HUES6 (cell line): Measurements from ENCODE around the gene TMEM225B.
"Not testable (repeated sequence)": the region's sequence is repeated elsewhere in the genome, so short reads cannot be mapped to it uniquely, and the experiment has no call there.

ENCODE experiments used
- H3K27ac ChIP-seq: 2 replicates; pipeline ENCODE4 v1.7.0; 2013; ENCODE audit warnings: low read depth, mild to moderate bottlenecking, low read length, inconsistent platforms
- H3K27me3 ChIP-seq: 2 replicates; pipeline ENCODE4 v1.6.1; 2013; ENCODE audit warnings: low read length; ENCODE audit not compliant: control insufficient read depth, insufficient read depth
- H3K36me3 ChIP-seq: 2 replicates; pipeline ENCODE4 v1.6.1; 2013; ENCODE audit warnings: low read length; ENCODE audit not compliant: control insufficient read depth, insufficient read depth
- H3K4me1 ChIP-seq: 2 replicates; pipeline ENCODE4 v1.6.1; 2013; ENCODE audit warnings: low read length; ENCODE audit not compliant: control insufficient read depth, insufficient read depth
- H3K4me3 ChIP-seq: 2 replicates; pipeline ENCODE4 v1.5.1; 2013; ENCODE audit warnings: low read depth, low read length
- H3K9ac ChIP-seq: one replicate; pipeline ENCODE4 v1.6.1; 2013; ENCODE audit warnings: mild to moderate bottlenecking, low read length
- H3K9me3 ChIP-seq: 2 replicates; pipeline ENCODE4 v1.6.1; 2013; ENCODE audit warnings: low read depth, low read length; ENCODE audit not compliant: control insufficient read depth, insufficient read depth

TMEM225B gene, protein sequence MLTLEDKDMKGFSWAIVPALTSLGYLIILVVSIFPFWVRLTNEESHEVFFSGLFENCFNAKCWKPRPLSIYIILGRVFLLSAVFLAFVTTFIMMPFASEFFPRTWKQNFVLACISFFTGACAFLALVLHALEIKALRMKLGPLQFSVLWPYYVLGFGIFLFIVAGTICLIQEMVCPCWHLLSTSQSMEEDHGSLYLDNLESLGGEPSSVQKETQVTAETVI

GRCh38 chr7:99597762-99598501 is at the start of gene TMEM225B:
TSS of gene TMEM225B (plus strand) at chr7:99598267. CDS start at chr7:99604389, 6,122 bp downstream.
- Histone ChIP-seq H3K9ac (no peak within 1 kb of the TSS), H3K4me3 (peak within 1 kb of the TSS; percentile 9), H3K36me3 (no peaks in the 10 kb centered on the region), H3K27ac (no peak within 1 kb of the TSS), H3K4me1 (peaks cover 4% of the 10 kb centered on the region; the same call in 1 of the 2 replicates), H3K9me3 (no peaks in the 10 kb centered on the region; the same call in 1 of the 2 replicates), H3K27me3 (no peaks in the 10 kb centered on the region)

DNA sequence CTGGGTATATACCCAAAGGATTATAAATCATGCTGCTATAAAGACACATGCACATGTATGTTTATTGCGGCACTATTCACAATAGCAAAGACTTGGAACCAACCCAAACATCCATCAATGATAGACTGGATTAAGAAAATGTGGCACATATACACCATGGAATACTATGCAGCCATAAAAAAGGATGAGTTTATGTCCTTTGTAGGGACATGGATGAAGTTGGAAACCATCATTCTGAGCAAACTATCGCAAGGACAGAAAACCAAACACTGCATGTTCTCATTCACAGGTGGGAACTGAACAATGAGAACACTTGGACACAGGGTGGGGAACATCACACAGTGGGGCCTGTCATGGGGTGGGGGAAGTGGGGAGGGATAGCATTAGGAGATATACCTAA is 48.5 kb upstream of the TMEM225B start:
- not testable (repeated sequence) for H3K4me1 ChIP-seq, H3K27ac ChIP-seq, H3K9me3 ChIP-seq, H3K4me3 ChIP-seq, H3K27me3 ChIP-seq, H3K9ac ChIP-seq
- peaks cover 17% of the 10 kb centered on the region for H3K36me3 ChIP-seq

DNA sequence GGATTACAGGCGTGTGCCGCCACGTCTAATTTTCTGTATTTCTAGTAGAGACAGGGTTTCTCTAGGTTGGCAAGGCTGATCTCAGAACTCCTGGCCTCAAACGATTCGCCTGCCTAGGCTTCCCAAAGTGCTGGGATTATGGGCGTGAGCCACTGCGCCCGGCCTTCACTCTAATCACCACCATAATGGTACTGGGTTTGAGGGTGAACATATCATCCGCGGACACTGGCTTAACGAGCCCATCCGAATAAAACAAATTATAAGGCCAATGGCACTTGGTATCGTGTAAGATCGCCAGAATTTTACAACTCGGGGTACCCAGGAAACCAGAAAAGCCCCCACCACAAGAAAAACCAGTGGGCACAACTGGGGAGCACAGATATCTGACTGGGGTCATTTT is 46.7 kb upstream of the TMEM225B start:
- no peaks in the 10 kb centered on the region for H3K9me3 ChIP-seq
- H3K9ac ChIP-seq: peak overlapping the region; percentile 93
- H3K27me3 ChIP-seq: no peaks in the 10 kb centered on the region
- 0 out of 2 replicates have a peak, but pooled peaks cover 2% of the 10 kb centered on the region for H3K4me1 ChIP-seq
- H3K27ac ChIP-seq: peak overlapping the region; percentile 44; the same call in 1 of the 2 replicates
- peak overlapping the region; percentile 91 for H3K4me3 ChIP-seq
- peaks cover 20% of the 10 kb centered on the region for H3K36me3 ChIP-seq

GRCh38 chr7:99551767-99552463 is 46.2 kb upstream of the TMEM225B start, which contains the start of gene FAM200A:
TSS of gene FAM200A (minus strand) at chr7:99552114. CDS start at chr7:99548407, 3,707 bp downstream.
- Histone ChIP-seq H3K36me3 (peaks cover 16% of the 10 kb centered on the region), H3K9ac (peak within 1 kb of the TSS; percentile 93), H3K9me3 (no peaks in the 10 kb centered on the region), H3K4me1 (0 out of 2 replicates have a peak, but pooled peaks cover 2% of the 10 kb centered on the region), H3K27me3 (no peaks in the 10 kb centered on the region), H3K4me3 (peak within 1 kb of the TSS; percentile 91), H3K27ac (peak within 1 kb of the TSS; percentile 44; the same call in 1 of the 2 replicates)

DNA sequence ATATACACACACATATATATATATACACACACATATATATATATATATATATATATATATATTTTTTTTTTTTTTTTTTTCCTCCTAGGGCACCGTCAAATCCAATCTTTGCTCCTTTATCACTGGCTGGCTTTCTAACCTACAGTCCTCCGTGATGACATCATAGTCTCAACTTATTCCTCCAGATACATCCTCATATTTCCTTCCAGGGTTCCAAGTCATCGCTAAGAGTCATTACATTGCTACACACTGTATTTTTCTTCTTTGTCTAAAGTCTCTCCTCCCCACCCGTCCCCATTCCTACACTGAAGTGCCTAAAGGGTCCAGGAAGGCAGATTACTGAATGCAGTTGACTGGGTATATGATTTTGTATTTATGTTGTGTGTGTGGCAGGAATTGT is 45.0 kb upstream of the TMEM225B start:
- 0 out of 2 replicates have a peak, but pooled peaks cover 2% of the 10 kb centered on the region for H3K4me1 ChIP-seq
- H3K9me3 ChIP-seq: no peaks in the 10 kb centered on the region
- H3K4me3 ChIP-seq: no peak overlapping the region
- H3K9ac ChIP-seq: no peak overlapping the region
- no peaks in the 10 kb centered on the region for H3K27me3 ChIP-seq
- H3K36me3 ChIP-seq: peaks cover 8% of the 10 kb centered on the region
- no peak overlapping the region for H3K27ac ChIP-seq

DNA sequence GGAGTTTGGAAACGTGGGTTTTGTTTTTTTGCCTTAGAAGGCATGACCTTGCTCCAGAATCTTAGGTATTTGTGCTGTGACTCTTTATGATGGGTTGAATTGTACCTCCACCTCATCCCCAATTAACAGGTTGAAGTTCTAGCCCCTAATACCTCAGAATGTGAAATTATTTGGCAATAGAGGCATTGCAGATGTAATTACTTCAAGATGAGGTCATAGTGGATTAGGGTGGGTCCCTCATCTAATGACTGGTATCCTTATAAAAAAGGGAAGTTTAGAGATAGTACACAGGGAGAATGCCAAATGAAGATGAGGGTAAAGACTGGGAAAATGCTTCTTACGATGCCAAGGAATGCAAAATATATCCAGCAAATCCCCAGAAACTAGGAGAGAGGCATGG is 43.1 kb upstream of the TMEM225B start:
- H3K27ac ChIP-seq: no peak overlapping the region
- no peaks in the 10 kb centered on the region for H3K9me3 ChIP-seq
- H3K9ac ChIP-seq: no peak overlapping the region
- no peaks in the 10 kb centered on the region for H3K27me3 ChIP-seq
- H3K36me3 ChIP-seq: peaks cover 6% of the 10 kb centered on the region; the same call in 1 of the 2 replicates
- H3K4me3 ChIP-seq: no peak overlapping the region
- 0 out of 2 replicates have a peak, but pooled peaks cover 2% of the 10 kb centered on the region for H3K4me1 ChIP-seq

DNA sequence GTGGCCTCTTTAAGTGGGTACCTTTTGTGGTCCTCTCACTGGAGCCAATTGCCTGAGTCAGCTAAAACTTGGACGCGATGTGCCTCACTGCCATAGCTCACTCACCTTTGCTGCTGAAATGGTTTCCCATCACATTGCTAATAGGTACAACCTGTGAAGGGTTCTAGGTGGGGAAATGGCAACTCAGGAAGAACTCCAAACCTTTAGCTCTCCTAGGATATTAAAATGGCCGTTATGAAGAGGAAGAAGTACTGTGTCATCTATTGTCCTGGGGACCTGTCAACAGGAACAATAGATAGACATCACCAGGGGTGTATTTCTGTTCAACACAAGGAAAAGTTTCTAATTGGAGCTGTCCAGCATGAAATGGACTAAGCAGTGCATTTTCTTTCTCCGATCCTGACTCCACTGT is 40.9 kb upstream of the TMEM225B start:
- peaks cover 27% of the 10 kb centered on the region for H3K36me3 ChIP-seq
- H3K4me1 ChIP-seq: peaks cover 7% of the 10 kb centered on the region; the same call in 1 of the 2 replicates
- peak overlapping the region; percentile 94 for H3K4me3 ChIP-seq
- H3K27ac ChIP-seq: no peak overlapping the region
- H3K27me3 ChIP-seq: no peaks in the 10 kb centered on the region
- peak overlapping the region; percentile 100 for H3K9ac ChIP-seq
- H3K9me3 ChIP-seq: no peaks in the 10 kb centered on the region

GRCh38 chr7:99557940-99558305 is 40.1 kb upstream of the TMEM225B start:
- peak overlapping the region; percentile 100 for H3K9ac ChIP-seq
- H3K27me3 ChIP-seq: no peaks in the 10 kb centered on the region
- H3K27ac ChIP-seq: peak overlapping the region; percentile 94
- no peaks in the 10 kb centered on the region for H3K9me3 ChIP-seq
- H3K4me3 ChIP-seq: peak overlapping the region; percentile 94
- peaks cover 9% of the 10 kb centered on the region; the same call in 1 of the 2 replicates for H3K4me1 ChIP-seq
- peaks cover 35% of the 10 kb centered on the region for H3K36me3 ChIP-seq

- peak within 1 kb of the TSS; percentile 94 for H3K27ac ChIP-seq
- H3K36me3 ChIP-seq: peaks cover 39% of the 10 kb centered on the region
- H3K27me3 ChIP-seq: no peaks in the 10 kb centered on the region
- peak within 1 kb of the TSS; percentile 94 for H3K4me3 ChIP-seq
- H3K9ac ChIP-seq: peak within 1 kb of the TSS; percentile 100
- peaks cover 9% of the 10 kb centered on the region; the same call in 1 of the 2 replicates for H3K4me1 ChIP-seq
- no peaks in the 10 kb centered on the region for H3K9me3 ChIP-seq
These were observed 39.5 kb upstream of the TMEM225B start, which contains the start of gene ZNF655 for GRCh38 chr7:99558306-99559174. TSS of gene ZNF655 (plus strand) at chr7:99558642. CDS start at chr7:99560560, 1,918 bp downstream.
